ENCODE data around the gene PAPPA. TPM values are rescaled to one million over a fixed set of nuclear protein-coding genes. Genes with fewer than 3 reads are reported as not detected.

PAPPA gene
- total and polyA plus RNA-seq, 9 of the 15 experiments (the other 6 are each of a cell fraction or from before 2014, with no cell fraction given) = 0.06 to 0.18 (median 0.11) TPM

- no peak for TF ChIP-seq ZKSCAN1 (IDR thresholded peaks at IDR 0.05; ENCODE audit: low read depth, low read length)
- TF ChIP-seq SMARCE1 (IDR thresholded peaks at IDR 0.05) = peak; percentile 53; the same call in 1 of the 2 replicates
- TF ChIP-seq BRD9 (IDR thresholded peaks at IDR 0.05; ENCODE audit: low read depth, partially characterized antibody) = no peak
- no peak for TF ChIP-seq ZNF263 (CRISPR knock-in tag; IDR thresholded peaks at IDR 0.05; ENCODE audit: borderline replicate concordance)
- TF ChIP-seq ZC3H8 (IDR thresholded peaks at IDR 0.05) = no peak
- no peak for TF ChIP-seq CEBPB (tag; IDR thresholded peaks at IDR 0.05)
- peak; percentile 63 to 74 for TF ChIP-seq KDM1A (IDR thresholded peaks at IDR 0.05)
- no peak for TF ChIP-seq KDM5B (IDR thresholded peaks at IDR 0.05; ENCODE audit: insufficient replicate concordance, low read depth, low read length)
- TF ChIP-seq YY1 (IDR thresholded peaks at IDR 0.05; ENCODE audit: borderline replicate concordance in 1 of 3, control insufficient read depth in 1 of 3, extremely low read depth in 1 of 3, insufficient read depth in 3 of 3, insufficient read length in 1 of 3, insufficient replicate concordance in 2 of 3, low read depth in 1 of 3, low read length in 2 of 3) = no peak
- TF ChIP-seq ZNF384 (IDR thresholded peaks at IDR 0.05; ENCODE audit: low read depth, low read length) = no peak
- TF ChIP-seq ZNF217 (CRISPR knock-in tag; IDR thresholded peaks at IDR 0.05) = no peak
- no peak for TF ChIP-seq TAF7 (tag; IDR thresholded peaks at IDR 0.05)
- peak in 1 of 2 experiments; percentile 99; a peak in 3 of 4 replicates for TF ChIP-seq RCOR1 (IDR thresholded peaks at IDR 0.05; ENCODE audit: borderline replicate concordance in 1 of 2, low read depth in 2 of 2, low read length in 2 of 2)
- no peak for TF ChIP-seq PURB (CRISPR knock-in tag; IDR thresholded peaks at IDR 0.05; ENCODE audit: low read depth)
- no peak for TF ChIP-seq MCM5 (IDR thresholded peaks at IDR 0.05; ENCODE audit: low read depth)
- no peak for TF ChIP-seq SREBF2 (CRISPR knock-in tag; IDR thresholded peaks at IDR 0.05)
- no peak for TF ChIP-seq ZNF77 (CRISPR knock-in tag; IDR thresholded peaks at IDR 0.05)
- TF ChIP-seq TGIF2 (CRISPR knock-in tag; IDR thresholded peaks at IDR 0.05) = no peak
- TF ChIP-seq NELFE (IDR thresholded peaks at IDR 0.05; ENCODE audit: insufficient read depth, insufficient read length) = no peak
- no peak for TF ChIP-seq CEBPG (CRISPR knock-in tag; IDR thresholded peaks at IDR 0.05)
- peak in 1 of 2 experiments; percentile 44; a peak in 1 of 4 replicates for TF ChIP-seq CEBPG (tag; conservative IDR thresholded peaks at IDR 0.05 in 1 of 2, IDR thresholded peaks at IDR 0.05 in 1 of 2)
- TF ChIP-seq COPS2 (conservative IDR thresholded peaks at IDR 0.05) = no peak
- TF ChIP-seq ZNF57 (CRISPR knock-in tag; IDR thresholded peaks at IDR 0.05) = no peak
- no peak for TF ChIP-seq STAT6 (CRISPR knock-in tag; IDR thresholded peaks at IDR 0.05)
- no peak for TF ChIP-seq E2F4 (CRISPR knock-in tag; IDR thresholded peaks at IDR 0.05; ENCODE audit: low read depth)
Observed at GRCh38 chr9:116274293-116274692, 120.7 kb downstream of the PAPPA start (continued).
